Natural killer cell treated with Interleukin-12 subunit alpha and Interleukin-12 subunit beta and Interleukin-15 and Interleukin-18, amount 100 ng/mL, for 72 hours (primary cell): ENCODE results near the gene BMPR1A. TPM values are rescaled to one million over a fixed set of nuclear protein-coding genes. Genes with fewer than 3 reads are reported as not detected.
A peak's percentile ranks its signal among the peaks of the same experiment; 100 is the strongest.

Source experiments
- ATAC-seq, 2 donors: fragments of 150-1000 bp; cut with Tn5 transposase in 1 of 2; sonication (Bioruptor Pico), chemical (Tn5 transposase) in 1 of 2; 2 replicates each; pipeline ENCODE4 v1.10.0; 2021
- DNase-seq: peaks from one replicate; pipeline ENCODE4 v3.0.0; 2022; ENCODE audit warnings: low spot score
- H3K27ac Mint-ChIP-seq, 2 donors: 1 replicate in 1 of 2; 2 replicates in 1 of 2; pipeline ENCODE4 v1.8.0; 2022; ENCODE audit warnings: mixed read lengths in 2 of 2, mild to moderate bottlenecking in 1 of 2, moderate library complexity in 1 of 2
- H3K27me3 Mint-ChIP-seq, 2 donors: 1 replicate in 1 of 2; 2 replicates in 1 of 2; pipeline ENCODE4 v1.8.0; 2022; ENCODE audit warnings: mixed read lengths in 2 of 2
- H3K36me3 Mint-ChIP-seq: one replicate; pipeline ENCODE4 v1.8.0; 2022; ENCODE audit warnings: mixed read lengths
- H3K4me1 Mint-ChIP-seq, 2 donors: 1 replicate in 1 of 2; 2 replicates in 1 of 2; pipeline ENCODE4 v1.8.0; 2022; ENCODE audit warnings: low read depth in 2 of 2, mixed read lengths in 2 of 2, mild to moderate bottlenecking in 1 of 2
- H3K4me3 Mint-ChIP-seq: one replicate; pipeline ENCODE4 v1.8.0; 2022; ENCODE audit warnings: mixed read lengths
- H3K9me3 Mint-ChIP-seq: 2 replicates; pipeline ENCODE4 v1.8.0; 2022; ENCODE audit warnings: mixed read lengths
- total RNA-seq, 2 donors: library from RNA; stranded (reverse); gene quantifications; one replicate each; pipeline ENCODE4 v1.2.3, GENCODE V29; 2022

Gene BMPR1A
- total RNA-seq, 2 donors from 2014 or later = 8.2 to 11.5 TPM

- H3K4me1 Mint-ChIP-seq = peaks cover 27 to 37% of the 10 kb centered on the region in 2 donors
- H3K9me3 Mint-ChIP-seq = no peaks in the 10 kb centered on the region
- H3K27me3 Mint-ChIP-seq = peaks cover 18 to 29% of the 10 kb centered on the region in 2 donors
- DNase-seq (no peak), ATAC-seq (no peak)
- H3K27ac Mint-ChIP-seq = no peak overlapping the region
- peaks cover 10% of the 10 kb centered on the region for H3K36me3 Mint-ChIP-seq
- no peak overlapping the region for H3K4me3 Mint-ChIP-seq
Observed at GRCh38 chr10:86759073-86759672, 2.8 kb downstream of the BMPR1A start.

- Mint-ChIP-seq H3K4me3 (no peak overlapping the region), H3K4me1 (peaks cover 13% of the 10 kb centered on the region in 2 donors), H3K9me3 (no peaks in the 10 kb centered on the region), H3K27ac (no peak overlapping the region), H3K27me3 (peaks cover 13 to 23% of the 10 kb centered on the region in 2 donors), H3K36me3 (peaks cover 3% of the 10 kb centered on the region)
- ATAC-seq = no peak
- no peak for DNase-seq
Observed at GRCh38 chr10:86763404-86763803, 7.0 kb downstream of the BMPR1A start.

GRCh38 chr10:86765548-86765947, 9.1 kb downstream of the BMPR1A start:
- Mint-ChIP-seq H3K27me3 (peaks cover 0 to 8% of the 10 kb centered on the region in 2 donors), H3K9me3 (no peaks in the 10 kb centered on the region), H3K36me3 (no peaks in the 10 kb centered on the region), H3K27ac (no peak overlapping the region), H3K4me1 (peaks cover 0 to 5% of the 10 kb centered on the region in 2 donors), H3K4me3 (no peak overlapping the region)
- ATAC-seq (no peak), DNase-seq (no peak)

DNA sequence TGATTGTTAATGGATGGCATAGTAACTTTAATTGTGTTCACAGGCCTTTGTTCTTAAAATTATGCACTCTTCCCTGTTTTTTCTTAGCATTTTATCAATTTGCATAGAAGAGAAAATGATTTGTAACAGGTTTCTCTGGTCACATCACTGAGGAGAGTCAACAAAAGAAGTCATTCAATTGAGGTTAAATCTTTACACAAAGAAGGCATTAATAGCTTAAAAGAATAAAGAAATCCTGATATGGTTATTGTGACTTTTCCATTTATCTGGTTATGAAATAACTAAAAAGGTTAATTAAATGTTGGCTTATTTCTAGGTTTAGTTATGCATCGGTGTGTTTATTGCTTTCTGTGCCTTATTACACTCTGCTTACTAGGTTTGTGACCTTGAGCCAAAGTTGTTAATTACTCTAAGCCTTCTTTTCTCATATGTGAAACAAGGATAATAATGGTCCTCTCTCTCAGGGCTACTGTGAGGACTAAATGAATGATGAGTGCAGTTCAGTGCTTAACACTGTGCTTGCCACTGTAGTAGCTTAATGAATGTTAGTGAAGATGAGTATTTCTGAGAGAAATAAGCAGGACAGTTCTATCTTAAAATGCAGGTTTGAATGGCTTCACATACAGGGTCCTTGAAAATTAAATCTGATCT, 12.1 kb downstream of the BMPR1A start:
- ATAC-seq = no peak
- Mint-ChIP-seq H3K4me1 (peaks cover 0 to 5% of the 10 kb centered on the region in 2 donors), H3K4me3 (no peak overlapping the region), H3K9me3 (no peaks in the 10 kb centered on the region), H3K27ac (no peak overlapping the region), H3K36me3 (no peaks in the 10 kb centered on the region), H3K27me3 (peaks cover 0 to 3% of the 10 kb centered on the region in 2 donors)
- no peak for DNase-seq

GRCh38 chr10:86769991-86770390, 13.6 kb downstream of the BMPR1A start:
- H3K36me3 Mint-ChIP-seq = no peaks in the 10 kb centered on the region
- peaks cover 0 to 9% of the 10 kb centered on the region in 2 donors for H3K4me1 Mint-ChIP-seq
- DNase-seq = no peak
- H3K27me3 Mint-ChIP-seq = no peaks in the 10 kb centered on the region
- no peak overlapping the region for H3K27ac Mint-ChIP-seq
- no peak for ATAC-seq
- H3K4me3 Mint-ChIP-seq = no peak overlapping the region
- no peaks in the 10 kb centered on the region for H3K9me3 Mint-ChIP-seq

- Mint-ChIP-seq H3K9me3 (no peaks in the 10 kb centered on the region), H3K36me3 (no peaks in the 10 kb centered on the region), H3K27ac (no peak overlapping the region), H3K4me3 (no peak overlapping the region), H3K27me3 (no peaks in the 10 kb centered on the region), H3K4me1 (peaks cover 0 to 14% of the 10 kb centered on the region in 2 donors)
- no peak for ATAC-seq
- DNase-seq = no peak
Observed at GRCh38 chr10:86770412-86770960, 14.1 kb downstream of the BMPR1A start.

DNA sequence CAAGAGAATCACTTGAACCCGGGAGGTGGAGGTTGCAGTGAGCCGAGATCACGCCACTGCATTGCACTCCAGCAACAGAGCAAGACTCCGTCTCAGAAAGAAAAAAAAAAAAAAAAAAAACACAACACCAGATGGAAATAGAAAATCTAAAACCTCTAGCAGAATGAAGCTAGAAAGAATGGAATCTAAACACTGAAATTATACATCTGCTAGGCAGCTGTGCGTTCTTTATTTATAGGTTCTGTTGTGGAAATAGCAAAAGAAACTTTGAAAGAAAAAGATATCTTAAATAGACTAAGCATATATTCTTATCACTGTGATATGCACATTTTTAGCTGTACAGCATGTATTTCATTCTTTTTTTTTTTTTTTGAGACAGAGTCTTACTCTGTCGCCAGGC, 17.1 kb downstream of the BMPR1A start:
- Mint-ChIP-seq H3K4me1 (peaks cover 0 to 18% of the 10 kb centered on the region in 2 donors), H3K36me3 (no peaks in the 10 kb centered on the region), H3K9me3 (no peaks in the 10 kb centered on the region), H3K27me3 (no peaks in the 10 kb centered on the region), H3K4me3 (no peak overlapping the region), H3K27ac (no peak overlapping the region)
- DNase-seq = no peak
- no peak for ATAC-seq

DNA sequence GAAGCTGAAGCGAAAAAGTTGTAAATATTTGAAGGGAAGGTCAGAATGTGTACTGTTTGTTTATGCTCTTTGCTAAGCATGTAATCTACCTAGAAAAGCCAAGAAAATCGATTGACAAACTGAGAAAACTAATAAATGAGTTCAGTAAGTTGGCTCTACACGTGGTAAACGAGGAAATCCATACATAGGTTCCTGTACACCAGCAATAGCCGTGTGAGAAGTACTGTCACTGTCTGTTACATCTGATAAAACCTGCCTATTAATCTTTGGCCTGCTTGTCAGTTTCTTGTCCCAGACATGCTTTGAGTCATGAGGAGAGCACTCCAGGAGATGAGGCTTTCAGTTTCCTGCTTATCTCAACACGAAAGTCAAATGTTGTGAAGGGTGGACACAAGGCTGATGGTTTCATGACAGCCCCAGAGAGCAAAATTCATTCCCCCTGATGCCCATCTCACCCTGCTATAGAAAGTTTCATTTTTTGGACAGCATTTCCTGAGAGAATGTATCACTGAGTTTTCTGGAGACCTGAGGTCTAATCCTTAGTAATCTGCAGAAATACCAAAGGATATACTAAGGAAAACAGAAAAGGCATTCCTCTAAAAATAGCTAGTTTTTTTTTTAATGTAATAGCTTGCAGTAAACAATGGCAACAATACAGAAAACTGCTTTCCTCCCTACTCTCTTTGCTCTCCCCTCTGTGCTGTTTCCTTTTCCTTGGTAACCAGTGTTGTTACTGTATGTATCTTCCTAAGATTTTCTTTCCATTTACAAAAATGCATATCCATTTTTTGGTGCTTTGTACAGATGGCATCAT, 18.8 kb downstream of the BMPR1A start:
- DNase-seq = no peak
- no peak overlapping the region for H3K4me3 Mint-ChIP-seq
- H3K9me3 Mint-ChIP-seq = no peaks in the 10 kb centered on the region
- no peaks in the 10 kb centered on the region for H3K27me3 Mint-ChIP-seq
- ATAC-seq = peak in 1 of 2 donors; percentile 61
- no peaks in the 10 kb centered on the region for H3K36me3 Mint-ChIP-seq
- no peak overlapping the region for H3K27ac Mint-ChIP-seq
- peaks cover 0 to 18% of the 10 kb centered on the region in 2 donors for H3K4me1 Mint-ChIP-seq

DNA sequence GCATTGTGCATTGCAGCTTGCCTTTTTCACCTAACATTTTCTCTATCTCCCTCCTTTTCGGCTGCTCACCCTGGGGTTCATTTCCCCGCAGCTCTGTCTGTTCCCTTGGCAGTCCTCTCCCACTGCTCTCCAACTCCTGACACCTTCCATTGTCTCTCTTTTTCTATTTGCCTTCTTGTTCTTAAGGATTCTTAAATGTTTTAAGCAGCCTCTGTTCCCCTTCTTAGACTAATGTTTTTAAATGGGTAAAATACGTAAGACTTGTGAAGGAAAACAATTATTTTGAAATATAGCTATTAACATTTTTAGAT, 19.4 kb downstream of the BMPR1A start:
- Mint-ChIP-seq H3K4me3 (no peak overlapping the region), H3K4me1 (peaks cover 0 to 18% of the 10 kb centered on the region in 2 donors), H3K27me3 (no peaks in the 10 kb centered on the region), H3K27ac (no peak overlapping the region), H3K36me3 (no peaks in the 10 kb centered on the region), H3K9me3 (no peaks in the 10 kb centered on the region)
- no peak for ATAC-seq
- DNase-seq = no peak

DNA sequence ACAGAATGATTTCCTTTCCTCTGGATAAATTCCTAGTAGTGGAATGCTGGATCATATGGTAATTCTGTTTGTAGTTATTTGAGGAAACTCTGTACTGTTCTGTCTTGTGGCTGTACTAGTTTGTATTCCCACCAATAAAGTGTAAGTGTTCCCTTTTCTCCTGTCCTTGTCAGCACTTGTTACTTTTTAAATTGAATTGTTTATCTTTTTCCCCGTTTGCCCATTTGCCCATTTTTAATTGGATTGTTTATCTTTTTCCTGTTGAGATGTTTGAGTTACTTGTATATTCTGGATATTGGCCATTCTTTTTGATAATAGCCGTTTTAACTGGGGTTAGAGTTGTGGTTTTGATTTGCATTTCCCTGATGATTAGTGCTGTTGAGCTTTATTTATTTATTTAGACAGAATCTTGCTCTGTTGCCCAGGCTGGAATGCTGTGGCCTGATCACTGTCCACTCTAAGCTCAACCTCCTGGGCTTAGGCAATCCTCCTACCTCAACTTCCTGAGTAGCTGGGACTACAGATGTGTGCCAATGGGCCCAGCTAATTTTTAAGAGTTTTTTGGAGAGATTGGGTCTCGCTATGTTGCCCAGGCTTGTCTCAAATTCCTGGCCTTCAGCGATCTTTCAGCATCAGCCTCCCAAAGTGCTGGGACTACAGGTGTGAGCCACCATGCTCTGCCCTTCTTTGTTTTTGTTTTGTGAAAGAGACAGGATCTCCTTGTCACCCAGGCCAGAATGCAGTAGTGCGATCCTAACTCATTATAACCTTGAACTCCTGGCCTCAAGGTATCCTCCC, 23.0 kb downstream of the BMPR1A start:
- peaks cover 0 to 3% of the 10 kb centered on the region in 2 donors for H3K27me3 Mint-ChIP-seq
- no peak overlapping the region for H3K4me3 Mint-ChIP-seq
- no peak for ATAC-seq
- peaks cover 10 to 36% of the 10 kb centered on the region in 2 donors for H3K4me1 Mint-ChIP-seq
- H3K27ac Mint-ChIP-seq = no peak overlapping the region
- no peak for DNase-seq
- H3K36me3 Mint-ChIP-seq = no peaks in the 10 kb centered on the region
- H3K9me3 Mint-ChIP-seq = no peaks in the 10 kb centered on the region

- no peak for DNase-seq
- peak; percentile 67 to 93 for ATAC-seq
- Mint-ChIP-seq H3K4me3 (peak overlapping the region; percentile 30), H3K27ac (no peak overlapping the region), H3K36me3 (peaks cover 7% of the 10 kb centered on the region), H3K9me3 (peaks cover 4% of the 10 kb centered on the region), H3K27me3 (peaks cover 0 to 6% of the 10 kb centered on the region in 2 donors), H3K4me1 (peaks cover 10 to 35% of the 10 kb centered on the region in 2 donors)
Observed at GRCh38 chr10:86782701-86783418, 26.4 kb downstream of the BMPR1A start.

DNA sequence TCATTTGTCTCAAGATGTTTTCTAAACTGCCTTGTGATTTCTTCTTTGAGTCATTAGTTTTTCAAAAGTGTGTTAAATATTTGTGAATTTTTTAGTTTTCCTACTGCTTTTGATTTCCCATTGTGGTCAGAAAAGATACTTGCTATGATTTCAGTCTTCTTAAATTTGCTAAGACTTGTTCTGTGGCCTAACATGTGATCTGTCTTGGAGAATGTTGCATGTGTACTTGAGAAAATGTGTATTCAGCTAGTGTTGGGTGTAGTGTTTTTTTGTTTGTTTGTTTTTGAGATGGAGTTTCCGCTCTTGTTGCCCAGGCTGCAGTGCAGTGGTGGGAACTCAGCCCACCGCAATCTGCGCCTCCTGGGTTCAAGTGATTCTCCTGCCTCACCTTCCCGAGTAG, 28.6 kb downstream of the BMPR1A start:
- DNase-seq = no peak
- Mint-ChIP-seq H3K36me3 (peaks cover 7% of the 10 kb centered on the region), H3K4me3 (no peak overlapping the region), H3K4me1 (peaks cover 10 to 29% of the 10 kb centered on the region in 2 donors), H3K9me3 (peaks cover 4% of the 10 kb centered on the region), H3K27ac (no peak overlapping the region), H3K27me3 (peaks cover 0 to 6% of the 10 kb centered on the region in 2 donors)
- no peak for ATAC-seq

DNA sequence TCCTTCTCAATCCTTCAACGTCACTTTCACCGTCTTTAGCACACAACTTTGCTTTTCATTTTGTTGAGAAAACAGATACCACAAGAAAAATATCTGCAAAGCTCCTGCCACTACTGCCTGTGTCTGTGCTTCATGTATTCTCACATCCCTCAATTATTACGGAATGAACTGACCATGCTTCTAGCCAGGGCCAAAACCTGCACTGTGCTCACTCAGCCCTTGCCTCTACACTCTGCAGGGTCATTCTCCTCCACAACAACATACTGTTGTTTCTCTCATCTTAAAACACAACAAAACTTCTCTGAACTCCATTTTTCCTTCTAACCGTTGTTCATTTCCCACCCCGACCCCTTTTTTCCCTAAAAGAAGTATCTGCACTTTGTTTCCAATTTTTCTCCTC, 29.5 kb downstream of the BMPR1A start:
- peaks cover 7% of the 10 kb centered on the region for H3K36me3 Mint-ChIP-seq
- H3K4me3 Mint-ChIP-seq = no peak overlapping the region
- peaks cover 10 to 29% of the 10 kb centered on the region in 2 donors for H3K4me1 Mint-ChIP-seq
- ATAC-seq = no peak
- peaks cover 0 to 6% of the 10 kb centered on the region in 2 donors for H3K27me3 Mint-ChIP-seq
- no peak for DNase-seq
- H3K27ac Mint-ChIP-seq = no peak overlapping the region
- H3K9me3 Mint-ChIP-seq = peaks cover 4% of the 10 kb centered on the region
